ENCODE data around the gene BTLA. TPM values are rescaled to one million over a fixed set of nuclear protein-coding genes. Genes with fewer than 3 reads are reported as not detected.
"Not testable (repeated sequence)": the region's sequence is repeated elsewhere in the genome, so short reads cannot be mapped to it uniquely, and the experiment has no call there.

The BTLA gene
- total RNA-seq: not detected in 2 replicates

- DNase-seq (ENCODE audit: low read depth in 2 of 2): no peak
Observed at GRCh38 chr3:112498914-112499711, at the start of gene BTLA. Gene BTLA (minus strand): TSS chr3:112499472. CDS start chr3:112499358, 114 bp downstream.

DNA sequence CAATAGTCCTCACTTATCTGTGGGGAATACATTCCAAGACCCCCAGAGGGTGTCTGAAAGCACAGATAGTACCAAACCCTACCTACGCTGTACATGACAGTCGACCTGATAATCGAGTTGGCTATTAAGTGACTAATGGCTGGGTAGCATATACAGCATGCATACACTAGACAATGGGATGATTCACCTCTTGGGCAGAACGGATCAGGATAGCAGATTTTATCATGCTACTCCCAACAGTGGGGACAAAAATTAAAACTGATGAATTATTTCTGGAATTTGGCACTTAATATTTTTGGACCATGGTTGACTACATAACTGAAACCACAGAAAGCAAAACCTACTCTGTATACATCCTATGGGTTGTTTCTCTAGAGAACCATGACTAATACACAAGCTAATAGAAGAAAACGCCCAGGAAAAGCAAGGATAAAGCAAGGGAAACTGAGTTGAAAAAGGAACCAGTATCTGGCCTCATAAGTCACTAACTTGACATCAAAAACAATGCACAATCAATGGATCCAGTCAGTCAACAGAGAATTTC is 47.0 kb upstream of the BTLA start:
- peak; percentile 45 to 78 for DNase-seq (ENCODE audit: low read depth in 2 of 2)

- no peak for DNase-seq (ENCODE audit: low read depth in 2 of 2)
Observed at GRCh38 chr3:112539825-112540650, 40.8 kb upstream of the BTLA start.

DNA sequence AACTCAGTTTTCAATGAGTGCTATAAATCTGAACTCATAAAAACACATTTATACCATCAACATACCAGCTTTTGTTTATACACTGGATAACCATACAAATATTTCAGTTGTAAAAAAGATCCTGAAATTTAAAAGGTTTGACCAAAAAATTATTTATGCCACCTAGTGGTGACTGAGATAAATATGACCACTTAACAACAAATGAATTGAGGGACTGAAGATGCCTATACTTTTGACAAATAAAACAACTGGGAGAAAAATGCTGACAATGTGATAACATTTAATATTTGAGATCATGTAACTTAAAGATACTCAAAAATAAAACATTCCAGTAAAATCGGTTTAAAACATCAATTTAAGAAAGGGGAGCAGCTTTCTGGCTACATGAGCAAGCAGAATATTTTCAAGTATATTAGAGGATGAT is 32.1 kb upstream of the BTLA start:
- peak; percentile 40 to 57 for DNase-seq (ENCODE audit: low read depth in 2 of 2)

DNA sequence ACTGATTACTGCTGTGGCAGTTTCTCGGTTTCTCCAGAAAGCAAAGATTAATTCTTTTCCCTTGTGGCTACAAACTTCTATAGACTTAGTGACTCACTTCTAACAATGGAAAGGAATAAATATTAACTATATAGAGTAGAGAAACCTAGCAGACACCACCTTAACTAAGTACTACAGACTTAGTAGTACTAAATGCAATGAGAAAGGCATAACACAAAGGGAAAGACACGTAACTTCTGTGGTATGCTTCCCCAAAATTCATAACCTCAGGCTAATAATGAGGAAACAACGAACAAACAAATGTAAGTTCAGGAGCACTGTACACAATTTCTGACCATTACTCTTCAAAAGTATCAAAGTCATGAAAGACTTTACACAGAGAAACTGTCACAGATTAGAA is 31.3 kb upstream of the BTLA start:
- DNase-seq (ENCODE audit: low read depth in 2 of 2): no peak

DNA sequence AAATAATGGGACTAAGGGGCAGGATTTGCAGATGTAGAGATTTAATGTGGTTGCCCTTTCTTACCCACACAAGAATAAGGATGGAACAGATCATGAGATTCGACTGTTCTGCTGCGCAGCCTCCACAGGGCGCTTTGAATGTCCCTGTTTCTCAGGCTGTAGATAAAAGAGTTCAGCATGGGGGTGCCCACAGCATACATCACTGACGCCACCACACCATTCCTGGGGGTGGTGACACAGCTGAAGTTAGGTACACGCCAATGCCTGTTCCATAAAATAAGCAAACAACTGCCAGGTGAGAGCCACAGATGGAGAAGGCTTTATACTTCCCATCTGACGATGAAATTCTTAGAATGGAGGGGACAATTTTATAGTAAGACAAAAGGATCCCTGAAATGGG is 24.9 kb upstream of the BTLA start:
- DNase-seq (ENCODE audit: low read depth in 2 of 2): not testable (repeated sequence)

DNA sequence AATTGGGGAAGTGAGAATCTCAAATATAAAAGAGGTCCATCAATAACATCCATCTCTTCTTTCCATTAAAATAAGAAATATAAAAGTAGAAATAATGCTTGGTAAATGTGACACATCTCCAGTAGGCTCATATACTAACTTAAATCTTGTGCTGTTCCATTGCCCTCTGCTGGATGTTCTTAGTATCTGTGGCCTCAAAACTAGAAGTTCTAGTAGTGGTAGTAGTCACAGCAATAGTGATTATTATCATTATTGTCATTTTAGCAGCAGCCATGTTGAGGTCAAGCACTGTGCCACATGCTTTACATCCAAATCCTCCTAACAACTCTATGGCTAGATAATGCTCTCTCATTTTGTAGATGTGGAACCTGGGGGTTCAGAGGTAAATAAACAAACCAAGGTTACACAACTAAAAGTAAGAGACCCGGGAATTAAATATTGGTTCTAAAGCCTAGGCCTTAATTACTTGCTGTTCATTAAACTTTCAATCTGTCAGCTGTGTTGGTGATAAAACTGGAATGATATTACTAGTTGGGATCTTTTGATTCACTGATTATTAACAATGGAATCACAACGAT is 20.2 kb upstream of the BTLA start:
- peak; percentile 77 to 80 for DNase-seq (ENCODE audit: low read depth in 2 of 2)

DNA sequence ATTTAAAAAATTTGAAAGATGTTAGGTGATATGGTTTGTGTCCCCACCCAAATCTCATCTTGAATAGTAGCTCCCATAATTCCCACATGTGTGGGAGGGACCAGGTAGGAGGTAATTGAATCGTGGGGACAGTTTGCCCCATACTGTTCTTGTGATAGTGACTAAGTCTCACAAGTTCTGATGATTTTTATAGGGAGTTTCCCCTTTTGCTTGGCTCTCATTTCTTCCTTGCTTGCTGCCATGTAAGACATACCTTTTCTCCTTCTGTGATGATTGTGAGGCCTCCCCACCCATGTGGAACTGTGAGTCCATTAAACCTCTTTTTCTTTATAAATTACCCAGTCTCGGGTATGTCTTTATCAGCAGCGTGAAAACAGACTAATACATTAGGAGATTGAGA is 19.7 kb upstream of the BTLA start:
- not testable (repeated sequence) for DNase-seq (ENCODE audit: low read depth in 2 of 2)

DNA sequence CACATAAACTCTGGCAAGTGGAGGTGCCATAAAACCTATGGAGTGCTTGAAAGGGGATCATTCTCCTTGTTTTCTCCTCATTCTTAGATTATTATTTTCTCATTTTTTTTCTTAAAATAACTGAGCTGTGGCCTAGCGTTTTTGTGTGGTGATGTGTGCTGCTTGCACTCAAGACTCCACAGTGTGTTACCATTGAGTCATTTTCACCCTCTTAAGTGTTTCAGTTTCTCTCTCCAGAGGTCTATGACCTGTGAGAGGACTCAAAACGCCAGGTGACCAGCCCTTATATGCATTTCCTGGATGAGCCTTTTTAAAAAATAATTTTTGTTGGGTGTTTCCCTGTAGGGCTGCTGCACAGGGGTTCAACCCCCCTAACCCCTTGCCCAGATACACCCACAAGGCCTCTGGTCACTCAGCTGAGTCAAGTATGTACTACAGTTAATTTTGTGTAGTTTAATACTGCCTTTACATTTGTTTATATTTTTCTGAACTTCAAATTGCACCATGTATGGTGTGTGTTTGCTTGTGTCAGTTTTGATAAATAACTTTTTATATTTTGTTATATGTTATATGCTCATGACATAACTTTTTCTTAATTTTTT is 15.4 kb upstream of the BTLA start:
- DNase-seq (ENCODE audit: low read depth in 2 of 2): no peak

GRCh38 chr3:112512320-112512719 is 13.0 kb upstream of the BTLA start:
- DNase-seq (ENCODE audit: low read depth in 2 of 2): no peak

DNA sequence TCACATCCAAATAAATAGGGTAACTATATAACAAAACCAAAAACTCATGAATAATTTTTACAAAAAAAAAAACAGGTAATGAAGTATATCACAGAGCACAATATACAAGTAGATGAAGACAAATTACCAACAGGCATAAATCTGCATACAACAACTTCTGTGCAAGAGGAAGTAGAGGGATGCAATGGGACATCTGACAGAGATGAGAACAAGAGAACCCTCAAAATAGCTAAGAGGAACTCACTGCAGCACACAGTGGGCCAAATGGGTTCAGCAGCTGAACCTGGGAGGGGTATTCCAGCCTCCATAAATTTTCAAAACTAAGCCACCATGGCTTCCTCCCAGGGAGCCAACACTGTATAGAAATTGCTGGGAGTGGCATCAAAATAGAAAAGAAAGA is 9.6 kb upstream of the BTLA start:
- DNase-seq (ENCODE audit: low read depth in 2 of 2): no peak

DNA sequence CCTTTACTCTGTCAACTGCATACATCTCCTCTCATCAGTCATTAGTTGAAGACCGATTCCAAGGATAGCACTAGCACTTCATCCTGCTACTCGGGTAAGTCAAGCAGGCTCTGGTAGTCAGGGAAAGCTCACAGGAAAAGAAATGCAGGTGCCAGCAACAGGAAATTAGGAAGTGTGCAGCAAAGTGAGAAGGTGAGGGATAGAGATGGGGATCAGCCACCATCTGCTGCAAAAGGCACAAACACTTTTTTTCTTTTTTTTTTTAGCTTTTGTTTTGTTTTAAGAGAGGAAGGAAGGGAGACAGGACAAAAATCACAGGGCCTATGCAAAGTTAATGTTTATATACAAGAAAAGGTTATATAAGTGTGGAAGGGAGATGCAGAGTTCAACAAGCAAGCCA is 9.0 kb upstream of the BTLA start:
- DNase-seq (ENCODE audit: low read depth in 2 of 2): peak; percentile 59 to 79

DNA sequence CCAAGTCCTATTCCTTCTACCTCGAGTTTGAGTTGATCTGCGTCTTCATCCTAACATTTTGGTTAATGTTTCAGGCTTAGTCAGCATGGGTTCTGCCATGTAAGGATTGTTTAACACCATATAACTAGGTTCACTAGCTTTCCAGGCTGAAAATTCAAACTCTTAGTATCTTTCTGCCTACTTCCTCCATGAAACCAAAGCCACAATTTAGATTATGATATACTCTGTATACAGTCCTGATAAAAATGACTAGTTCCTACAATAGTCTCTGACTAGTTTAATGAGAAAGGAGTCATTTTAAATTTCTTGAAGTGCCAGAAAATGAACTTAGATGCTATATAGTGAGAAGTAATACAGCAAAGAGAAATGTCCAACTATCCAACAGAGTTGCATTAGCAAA is 6.6 kb upstream of the BTLA start:
- DNase-seq (ENCODE audit: low read depth in 2 of 2): no peak

DNA sequence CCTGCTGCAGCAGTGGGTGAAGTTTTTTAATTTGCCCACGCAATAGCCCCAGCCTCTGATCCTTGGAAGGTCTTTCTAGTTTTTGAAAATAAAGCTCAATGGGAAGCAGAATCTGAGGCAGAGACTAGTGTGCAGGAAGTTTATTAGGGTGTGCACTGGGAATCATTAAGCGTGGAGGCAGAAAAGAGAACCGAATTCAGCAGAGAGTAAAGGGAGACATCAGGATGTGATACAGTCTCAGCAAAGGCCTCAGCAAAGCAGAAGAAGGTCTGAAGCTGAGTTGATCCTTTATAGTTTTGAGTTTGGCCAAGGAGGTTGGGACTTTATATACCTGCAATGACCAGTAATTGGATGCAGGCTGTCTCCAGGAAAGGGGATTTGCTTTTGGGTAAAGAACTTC is 4.9 kb upstream of the BTLA start:
- no peak for DNase-seq (ENCODE audit: low read depth in 2 of 2)

DNA sequence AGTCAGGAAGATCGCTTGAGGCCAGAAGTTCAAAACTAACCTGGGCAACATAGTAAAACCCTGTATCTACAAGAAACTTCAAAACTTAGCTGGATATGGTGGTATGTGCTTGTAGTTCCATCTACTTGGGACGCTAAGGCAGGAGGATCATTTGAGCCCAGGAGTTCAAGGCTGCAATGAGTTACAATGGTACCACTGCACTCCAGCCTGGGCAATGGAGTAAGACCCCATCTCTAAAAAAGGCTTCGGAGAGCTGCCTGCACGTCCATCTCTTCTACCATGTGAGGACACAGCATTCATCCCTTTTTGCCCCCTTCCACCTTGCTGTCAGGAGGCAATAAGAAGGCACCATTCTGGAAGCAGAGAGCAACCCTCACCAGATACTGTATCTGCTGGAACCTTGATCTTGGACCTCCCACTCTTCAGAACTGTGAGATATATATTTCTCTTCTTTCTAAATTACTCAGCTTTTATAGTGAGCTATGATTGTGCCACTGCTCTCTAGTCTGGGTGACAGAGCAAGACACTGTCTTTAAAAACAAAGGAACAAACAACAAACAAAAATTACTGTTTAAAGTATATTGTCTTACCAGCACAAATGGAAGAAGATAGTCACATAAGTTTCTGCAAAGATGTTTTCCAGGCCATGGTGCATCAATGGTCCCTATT is 4.2 kb upstream of the BTLA start:
- no peak for DNase-seq (ENCODE audit: low read depth in 2 of 2)

- peak in 1 of 2 donors; percentile 85 for DNase-seq (ENCODE audit: low read depth in 2 of 2)
Observed at GRCh38 chr3:112500621-112501020, 1.3 kb upstream of the BTLA start.

DNA sequence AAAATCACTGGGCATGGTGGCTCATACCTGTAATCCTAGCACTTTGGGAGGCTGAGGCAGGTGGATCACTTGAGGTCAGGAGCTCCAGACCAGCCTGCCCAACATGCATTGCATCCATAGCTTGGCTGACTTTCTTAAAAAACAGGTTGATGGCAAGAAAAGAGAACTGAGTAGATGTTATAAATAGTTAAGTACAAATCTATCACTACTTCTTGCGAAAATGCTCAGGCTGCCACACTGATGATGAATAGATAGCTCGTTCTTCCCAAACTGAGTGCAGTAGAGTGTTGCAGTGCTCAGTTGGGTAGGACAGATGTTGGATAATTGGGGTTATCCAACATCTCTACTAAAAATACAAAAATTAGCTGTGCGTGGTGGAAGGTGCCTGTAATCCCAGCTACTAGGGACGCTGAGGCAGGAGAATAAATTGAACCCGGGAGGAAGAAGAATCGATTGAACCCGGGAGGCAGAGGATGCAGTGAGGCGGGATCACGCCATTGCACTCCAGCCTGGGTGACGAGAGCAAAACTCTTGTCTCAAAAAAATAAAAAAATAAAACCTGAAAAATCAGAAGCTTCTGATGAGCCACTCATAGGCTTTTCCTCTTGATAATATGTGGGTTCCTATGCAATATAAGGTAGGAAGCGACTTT is 1.2 kb downstream of the BTLA start:
- no peak for DNase-seq (ENCODE audit: low read depth in 2 of 2)

- DNase-seq (ENCODE audit: low read depth in 2 of 2): no peak
Observed at GRCh38 chr3:112496366-112497067, 2.8 kb downstream of the BTLA start.

DNA sequence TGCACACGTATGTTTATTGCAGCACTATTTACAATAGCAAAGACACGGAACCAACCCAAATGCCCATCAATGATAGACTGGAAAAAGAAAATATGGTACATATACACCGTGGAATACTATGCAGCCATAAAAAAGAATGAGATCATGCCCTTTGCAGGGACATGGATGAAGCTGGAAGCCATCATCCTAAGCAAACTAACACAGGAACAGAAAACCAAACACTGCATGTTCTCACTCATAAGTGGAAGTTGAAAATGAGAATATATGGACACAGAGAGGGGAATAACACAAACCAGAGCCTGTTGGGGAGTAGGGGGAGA is 4.9 kb downstream of the BTLA start:
- not testable (repeated sequence) for DNase-seq (ENCODE audit: low read depth in 2 of 2)

DNA sequence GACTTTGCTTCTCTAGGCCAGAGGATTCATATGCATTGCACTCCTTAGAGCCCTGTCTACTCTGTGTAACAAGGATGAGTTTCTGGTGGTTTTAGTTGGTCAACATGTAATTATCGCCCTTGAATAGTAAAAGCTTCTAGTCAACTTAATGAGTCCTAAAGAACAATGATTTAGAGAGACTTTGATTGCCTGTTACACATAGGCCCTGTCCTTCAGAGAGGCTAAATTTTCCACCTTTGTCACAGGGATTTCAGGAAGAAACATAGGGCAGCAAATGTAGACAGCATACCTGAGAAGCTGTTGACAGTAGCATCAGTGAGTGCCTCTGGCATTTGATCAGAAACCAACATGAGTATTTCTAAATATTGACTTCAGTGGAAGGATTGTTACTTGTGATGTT is 7.1 kb downstream of the BTLA start:
- no peak for DNase-seq (ENCODE audit: low read depth in 2 of 2)

Data from dermis microvascular lymphatic vessel endothelial cell (primary cell).